ENCODE data around the gene TRIM38.

DNA sequence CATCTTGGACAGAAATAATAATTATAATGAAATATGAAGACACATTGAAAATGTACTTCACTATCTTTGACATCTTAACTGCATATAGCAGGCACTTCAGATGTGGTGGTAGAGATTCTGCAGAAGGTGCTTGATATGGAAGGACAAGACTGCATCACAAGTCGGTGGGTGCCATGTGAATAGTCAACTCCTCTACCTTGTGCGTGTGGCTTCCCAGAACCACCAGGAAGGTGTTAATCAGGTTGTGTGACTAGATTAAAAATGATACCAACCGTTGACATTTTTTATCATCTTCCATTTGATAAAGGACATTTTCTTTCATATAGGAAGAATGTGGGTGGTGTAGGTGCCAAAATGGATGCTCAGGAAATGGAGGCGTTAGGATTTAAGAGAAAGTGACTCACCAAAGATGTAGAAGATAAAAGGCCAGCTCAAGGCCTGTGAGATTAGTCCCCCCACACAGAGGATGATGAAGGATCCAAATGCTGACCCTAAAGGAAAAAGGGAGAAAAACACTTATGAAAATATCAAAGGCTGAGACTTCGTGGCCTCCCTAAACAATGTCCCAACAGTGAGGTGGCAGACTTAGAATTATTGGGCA lies 44.4 kb upstream of the TRIM38 start:
- no peak for TF ChIP-seq CTCF (IDR thresholded peaks at IDR 0.05; ENCODE audit: poor library complexity)
- no peak for TF ChIP-seq EZH2 (IDR thresholded peaks at IDR 0.05; ENCODE audit: borderline replicate concordance)
- TF ChIP-seq EZH2phosphoT487 (IDR thresholded peaks at IDR 0.05; ENCODE audit: low read depth, severe bottlenecking, unreplicated experiment) = no peak
